ENCODE data around the gene FOXJ3.

The FOXJ3 gene

GRCh38 chr1:42141978-42142377, 193.1 kb downstream of the FOXJ3 start:
- Histone ChIP-seq H3K27me3 (ENCODE audit: control insufficient read depth, low read length) (no peaks in the 10 kb centered on the region), H3K4me1 (ENCODE audit: control insufficient read depth, low read length) (no peaks in the 10 kb centered on the region), H3F3A (ENCODE audit: control insufficient read depth, insufficient read depth) (no peaks in the 10 kb centered on the region), H3K36me3 (ENCODE audit: control insufficient read depth, low read length) (no peaks in the 10 kb centered on the region), H3K27ac (ENCODE audit: low read depth, low read length) (no peak overlapping the region), H4K20me1 (ENCODE audit: control insufficient read depth, insufficient read depth, low read depth, low read length) (no peaks in the 10 kb centered on the region), H3K9me3 (ENCODE audit: control insufficient read depth, insufficient read depth, low read length) (no peaks in the 10 kb centered on the region), H3K9me2 (replicated peaks; ENCODE audit: control insufficient read depth, low read length) (no peaks in the 10 kb centered on the region), H3K4me3 (ENCODE audit: low read length) (no peak overlapping the region), H3K79me2 (ENCODE audit: control insufficient read depth, low read length) (no peaks in the 10 kb centered on the region), H3K4me2 (ENCODE audit: low read length) (no peak overlapping the region)
- TF ChIP-seq EZH2phosphoT487 (IDR thresholded peaks at IDR 0.05; ENCODE audit: borderline replicate concordance, low read length) (no peak), CTCF (IDR thresholded peaks at IDR 0.05; ENCODE audit: low read depth, low read length, poor library complexity, severe bottlenecking) (no peak)

GRCh38 chr1:42140191-42140590, 194.8 kb downstream of the FOXJ3 start:
- Histone ChIP-seq H3K4me1 (ENCODE audit: control insufficient read depth, low read length) (no peaks in the 10 kb centered on the region), H3K4me2 (ENCODE audit: low read length) (no peak overlapping the region), H3F3A (ENCODE audit: control insufficient read depth, insufficient read depth) (no peaks in the 10 kb centered on the region), H3K9me2 (replicated peaks; ENCODE audit: control insufficient read depth, low read length) (no peaks in the 10 kb centered on the region), H3K9me3 (ENCODE audit: control insufficient read depth, insufficient read depth, low read length) (no peaks in the 10 kb centered on the region), H3K4me3 (ENCODE audit: low read length) (no peak overlapping the region), H3K79me2 (ENCODE audit: control insufficient read depth, low read length) (no peaks in the 10 kb centered on the region), H4K20me1 (ENCODE audit: control insufficient read depth, insufficient read depth, low read depth, low read length) (no peaks in the 10 kb centered on the region), H3K36me3 (ENCODE audit: control insufficient read depth, low read length) (no peaks in the 10 kb centered on the region), H3K27ac (ENCODE audit: low read depth, low read length) (no peak overlapping the region), H3K27me3 (ENCODE audit: control insufficient read depth, low read length) (no peaks in the 10 kb centered on the region)
- TF ChIP-seq CTCF (IDR thresholded peaks at IDR 0.05; ENCODE audit: low read depth, low read length, poor library complexity, severe bottlenecking) (no peak), EZH2phosphoT487 (IDR thresholded peaks at IDR 0.05; ENCODE audit: borderline replicate concordance, low read length) (no peak)

GRCh38 chr1:42139444-42139843, 195.6 kb downstream of the FOXJ3 start:
- Histone ChIP-seq H3K9me3 (ENCODE audit: control insufficient read depth, insufficient read depth, low read length) (no peaks in the 10 kb centered on the region), H4K20me1 (ENCODE audit: control insufficient read depth, insufficient read depth, low read depth, low read length) (no peaks in the 10 kb centered on the region), H3K79me2 (ENCODE audit: control insufficient read depth, low read length) (no peaks in the 10 kb centered on the region), H3K27me3 (ENCODE audit: control insufficient read depth, low read length) (no peaks in the 10 kb centered on the region), H3K4me2 (ENCODE audit: low read length) (no peak overlapping the region), H3K27ac (ENCODE audit: low read depth, low read length) (no peak overlapping the region), H3K4me1 (ENCODE audit: control insufficient read depth, low read length) (no peaks in the 10 kb centered on the region), H3K36me3 (ENCODE audit: control insufficient read depth, low read length) (no peaks in the 10 kb centered on the region), H3K4me3 (ENCODE audit: low read length) (no peak overlapping the region), H3K9me2 (replicated peaks; ENCODE audit: control insufficient read depth, low read length) (no peaks in the 10 kb centered on the region), H3F3A (ENCODE audit: control insufficient read depth, insufficient read depth) (no peaks in the 10 kb centered on the region)
- TF ChIP-seq EZH2phosphoT487 (IDR thresholded peaks at IDR 0.05; ENCODE audit: borderline replicate concordance, low read length), result no peak
- TF ChIP-seq CTCF (IDR thresholded peaks at IDR 0.05; ENCODE audit: low read depth, low read length, poor library complexity, severe bottlenecking), result no peak

- Histone ChIP-seq H3F3A (ENCODE audit: control insufficient read depth, insufficient read depth) (no peaks in the 10 kb centered on the region), H3K36me3 (ENCODE audit: control insufficient read depth, low read length) (no peaks in the 10 kb centered on the region), H3K4me1 (ENCODE audit: control insufficient read depth, low read length) (no peaks in the 10 kb centered on the region), H3K9me2 (replicated peaks; ENCODE audit: control insufficient read depth, low read length) (no peaks in the 10 kb centered on the region), H3K27me3 (ENCODE audit: control insufficient read depth, low read length) (no peaks in the 10 kb centered on the region), H3K4me3 (ENCODE audit: low read length) (no peak overlapping the region), H3K79me2 (ENCODE audit: control insufficient read depth, low read length) (no peaks in the 10 kb centered on the region), H3K27ac (ENCODE audit: low read depth, low read length) (no peak overlapping the region), H4K20me1 (ENCODE audit: control insufficient read depth, insufficient read depth, low read depth, low read length) (no peaks in the 10 kb centered on the region), H3K4me2 (ENCODE audit: low read length) (no peak overlapping the region), H3K9me3 (ENCODE audit: control insufficient read depth, insufficient read depth, low read length) (no peaks in the 10 kb centered on the region)
- TF ChIP-seq EZH2phosphoT487 (IDR thresholded peaks at IDR 0.05; ENCODE audit: borderline replicate concordance, low read length) (no peak), CTCF (IDR thresholded peaks at IDR 0.05; ENCODE audit: low read depth, low read length, poor library complexity, severe bottlenecking) (no peak)
Observed at GRCh38 chr1:42138586-42138985, 196.4 kb downstream of the FOXJ3 start.

All from DOHH2 (cell line).